ENCODE measurements around the gene LMAN1L.

- TF ChIP-seq POLR2A (IDR thresholded peaks at IDR 0.05) (no peak), CTCF (IDR thresholded peaks at IDR 0.05) (no peak)
Observed at GRCh38 chr15:74845581-74845980, 32.9 kb downstream of the LMAN1L start.

All from Peyer's patch (tissue), 4 donors.